PC-9 (cell line): Measurements from ENCODE around the gene SARNP. TPM values are rescaled to one million over a fixed set of nuclear protein-coding genes. Genes with fewer than 3 reads are reported as not detected.
"Not testable (repeated sequence)": the region's sequence is repeated elsewhere in the genome, so short reads cannot be mapped to it uniquely, and the experiment has no call there.

Source experiments
- Bru-seq: library from RNA; stranded (reverse); fragments of 400-500 nt; gene quantifications from one replicate; lab custom pipeline; 2021; lab: Mats Ljungman, UMichigan
- BruChase-seq, 2 experiments: library from RNA; stranded (reverse); fragments of 400-500 nt; gene quantifications; one replicate each; lab custom pipeline; 2021; lab: Mats Ljungman, UMichigan
- BruUV-seq: library from RNA; stranded (reverse); fragments of 400-500 nt; replicated peaks from 2 replicates; lab custom pipeline; 2021; lab: Mats Ljungman, UMichigan
- CTCF ChIA-PET: fragments of 300-600 bp; sonication (Branson Sonifier 250); formaldehyde crosslinking; loops from one replicate; lab custom pipeline; 2022; ENCODE audit warnings: antibody characterized with exemption; lab: Charles Lee
- POLR2A ChIA-PET: fragments of 300-600 bp; sonication (Branson Sonifier 250); formaldehyde crosslinking; loops from one replicate; lab custom pipeline; 2022; ENCODE audit warnings: antibody characterized with exemption; ENCODE audit not compliant: unreplicated experiment; lab: Charles Lee
- DNase-seq, 2 experiments: peaks; one replicate each; pipeline versions ENCODE4 v3.0.0 to v3.0.0-alpha.2; 2015 to 2022; ENCODE audit warnings: mixed read lengths in 1 of 2
- H2AFZ ChIP-seq: fragments of 200-600 bp; sonication (generic); 2 replicates; pipeline ENCODE4 v1.8.1; 2017; ENCODE audit warnings: antibody characterized with exemption
- H3F3A ChIP-seq: fragments of 200-600 bp; sonication (generic); 2 replicates; pipeline ENCODE4 v1.8.1; 2017; ENCODE audit warnings: antibody characterized with exemption, mild to moderate bottlenecking, low read depth; ENCODE audit not compliant: insufficient read depth
- H3K27ac ChIP-seq: fragments of 200-600 bp; sonication (generic); 2 replicates; pipeline ENCODE4 v1.6.1; 2016; ENCODE audit warnings: mixed run types
- H3K27me3 ChIP-seq: fragments of 200-600 bp; sonication (generic); 2 replicates; pipeline ENCODE4 v1.6.1; 2016; ENCODE audit warnings: low read depth, mixed run types; ENCODE audit not compliant: insufficient read depth
- H3K36me3 ChIP-seq: fragments of 200-600 bp; sonication (generic); 2 replicates; pipeline ENCODE4 v1.6.1; 2016; ENCODE audit warnings: low read depth, mixed run types
- H3K4me1 ChIP-seq: fragments of 200-600 bp; sonication (generic); replicated peaks from 2 replicates; pipeline ENCODE4 v1.6.1; 2016; ENCODE audit warnings: mixed run types; ENCODE audit not compliant: insufficient read depth
- H3K4me2 ChIP-seq: fragments of 200-600 bp; sonication (generic); 2 replicates; pipeline ENCODE4 v1.6.1; 2017; ENCODE audit warnings: mixed run types
- H3K4me3 ChIP-seq: fragments of 200-600 bp; sonication (generic); 2 replicates; pipeline ENCODE4 v1.6.1; 2016; ENCODE audit warnings: mixed run types
- H3K79me2 ChIP-seq: fragments of 200-600 bp; sonication (generic); 2 replicates; pipeline ENCODE4 v1.6.1; 2017; ENCODE audit warnings: low read depth, mixed run types
- H3K9me2 ChIP-seq: fragments of 200-600 bp; sonication (generic); 2 replicates; pipeline ENCODE4 v1.8.1; 2017; ENCODE audit warnings: mild to moderate bottlenecking; ENCODE audit not compliant: insufficient read depth
- H3K9me3 ChIP-seq: fragments of 200-600 bp; sonication (generic); 2 replicates; pipeline ENCODE4 v1.8.1; 2016; ENCODE audit warnings: low read depth; ENCODE audit not compliant: insufficient read depth
- H4K20me1 ChIP-seq: fragments of 200-600 bp; sonication (generic); 2 replicates; pipeline ENCODE4 v1.8.1; 2017; ENCODE audit not compliant: insufficient read depth
- EZH2 ChIP-seq: fragments of 200-600 bp; sonication (generic); IDR thresholded peaks from 2 replicates; pipeline ENCODE4 v1.8.0; 2017; ENCODE audit warnings: antibody characterized with exemption, low read depth
- intact Hi-C: fragments of 100-400 bp; cut with micrococcal nuclease; formaldehyde crosslinking; loops from one replicate; pipeline ENCODE4 v1.10.0; 2022; ENCODE audit not compliant: unreplicated experiment
- long read RNA-seq: library from polyadenylated mRNA; stranded (forward); transcript quantifications from one replicate; pipeline ENCODE4 v2.0.0, GENCODE V29; 2022
- total RNA-seq: library from RNA; stranded (reverse); gene quantifications from 2 replicates; pipeline ENCODE4 v1.2.3, GENCODE V29; 2021
- TF ChIP-seq, protein P1 (sequence below): fragments of 200-600 bp; sonication (generic); conservative IDR thresholded peaks from 2 replicates; pipeline ENCODE4 v1.6.1; 2017; ENCODE audit warnings: mixed run types, antibody characterized with exemption, mild to moderate bottlenecking, moderate library complexity

The SARNP gene, protein sequence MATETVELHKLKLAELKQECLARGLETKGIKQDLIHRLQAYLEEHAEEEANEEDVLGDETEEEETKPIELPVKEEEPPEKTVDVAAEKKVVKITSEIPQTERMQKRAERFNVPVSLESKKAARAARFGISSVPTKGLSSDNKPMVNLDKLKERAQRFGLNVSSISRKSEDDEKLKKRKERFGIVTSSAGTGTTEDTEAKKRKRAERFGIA
- 65.6 and 74.8 TPM in 2 replicates for total RNA-seq
- Bru-seq, nascent RNA = percentile 91 among the genes with signal in this experiment
- BruChase-seq, experiment 1, labeled RNA remaining after a 2-hour chase = percentile 88 among the genes with signal in this experiment
- BruChase-seq, experiment 2, labeled RNA remaining after a 6-hour chase = percentile 94 among the genes with signal in this experiment
- long read RNA-seq, transcript SARNP-202 (12 exons, 1,163 nt) = minor isoform, 10 of 176 reads
- long read RNA-seq, transcript SARNP-201 (11 exons, 926 nt) = major isoform, 154 of 176 reads
- long read RNA-seq, partial matches to known transcripts = 1 of 176 reads
- long read RNA-seq, other reads (novel, unspliced or antisense) = 10 of 176 reads

DNA sequence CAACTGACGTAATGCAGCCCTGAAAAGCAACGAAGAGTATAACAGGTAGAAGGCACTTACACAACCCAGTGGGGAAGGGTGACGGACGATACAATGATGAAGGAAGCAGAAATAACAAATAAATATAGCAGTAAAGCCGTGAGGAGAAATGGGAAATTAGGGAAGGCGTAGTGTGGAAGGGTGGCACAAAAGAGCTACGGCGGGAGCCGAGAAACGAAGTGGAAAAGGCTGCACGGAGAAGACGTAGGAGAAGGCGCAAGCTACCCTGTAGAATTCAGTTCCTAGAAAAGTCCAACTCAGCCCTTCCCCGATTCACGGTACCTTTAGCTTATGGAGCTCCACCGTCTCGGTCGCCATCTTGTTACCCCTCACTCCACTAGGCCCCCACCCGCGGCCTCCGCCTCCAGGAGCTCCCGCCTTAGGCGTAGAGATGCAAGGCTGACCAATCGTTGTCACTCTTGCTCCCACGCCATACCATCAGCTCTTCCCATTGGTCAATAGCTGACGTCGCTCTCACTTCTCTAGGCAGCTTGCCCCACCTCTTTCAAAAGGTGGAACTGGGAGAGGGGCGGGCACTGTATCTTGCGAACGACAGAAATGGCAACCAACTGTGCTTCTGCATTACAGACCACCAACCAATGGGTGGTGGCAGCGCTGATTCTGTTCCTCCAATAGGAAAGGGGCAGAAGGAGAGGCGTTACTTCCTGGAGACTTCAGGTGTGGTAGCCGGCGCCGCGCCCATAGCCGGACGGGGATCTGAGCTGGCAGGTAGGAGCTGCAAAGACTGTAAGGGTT, at the start of gene SARNP, which contains the start of gene ORMDL2:
Gene SARNP (minus strand): TSS at position 380 of the 795 bp plus-strand sequence. CDS start 23 bp downstream, at position 357.
Gene ORMDL2 (plus strand): TSS at position 697 of the 795 bp plus-strand sequence. CDS start 959 bp downstream, outside the sequence.
- Histone ChIP-seq H3K4me3 (peak within 1 kb of the TSS; percentile 72), H3F3A (peaks cover 13% of the 10 kb centered on the region), H4K20me1 (peaks cover 25% of the 10 kb centered on the region), H3K9me3 (no peaks in the 10 kb centered on the region), H3K9me2 (no peaks in the 10 kb centered on the region), H3K27ac (peak within 1 kb of the TSS; percentile 51), H3K4me2 (peak within 1 kb of the TSS; percentile 94), H3K4me1 (peaks cover 18% of the 10 kb centered on the region), H3K36me3 (peaks cover 17% of the 10 kb centered on the region), H3K27me3 (no peaks in the 10 kb centered on the region), H3K79me2 (peaks cover 72% of the 10 kb centered on the region), H2AFZ (peak within 1 kb of the TSS; percentile 94)
- no TSS peak for BruUV-seq
- ChIA-PET POLR2A (interaction anchor here (0.5 to 1.7 kb wide), 17 partner anchors 12 to 812 kb away, joined by 3 to 59 read pairs (median 5); partner anchors contain the start of genes BAZ2A, DNAJC14, MMP19 and PYM1), CTCF (interaction anchor here (0.6 to 1.4 kb wide), 11 partner anchors 8 to 415 kb away, joined by 3 to 10 read pairs (median 4); partner anchors contain the start of genes DNAJC14, PYM1 and RAB5B)
- intact Hi-C loops = loop anchor here (1.0 to 5.0 kb wide), 5 partner anchors 12 to 225 kb away; partner anchors contain the start of genes DNAJC14, GDF11, PYM1 and RPS26
- TF ChIP-seq, protein P1, sequence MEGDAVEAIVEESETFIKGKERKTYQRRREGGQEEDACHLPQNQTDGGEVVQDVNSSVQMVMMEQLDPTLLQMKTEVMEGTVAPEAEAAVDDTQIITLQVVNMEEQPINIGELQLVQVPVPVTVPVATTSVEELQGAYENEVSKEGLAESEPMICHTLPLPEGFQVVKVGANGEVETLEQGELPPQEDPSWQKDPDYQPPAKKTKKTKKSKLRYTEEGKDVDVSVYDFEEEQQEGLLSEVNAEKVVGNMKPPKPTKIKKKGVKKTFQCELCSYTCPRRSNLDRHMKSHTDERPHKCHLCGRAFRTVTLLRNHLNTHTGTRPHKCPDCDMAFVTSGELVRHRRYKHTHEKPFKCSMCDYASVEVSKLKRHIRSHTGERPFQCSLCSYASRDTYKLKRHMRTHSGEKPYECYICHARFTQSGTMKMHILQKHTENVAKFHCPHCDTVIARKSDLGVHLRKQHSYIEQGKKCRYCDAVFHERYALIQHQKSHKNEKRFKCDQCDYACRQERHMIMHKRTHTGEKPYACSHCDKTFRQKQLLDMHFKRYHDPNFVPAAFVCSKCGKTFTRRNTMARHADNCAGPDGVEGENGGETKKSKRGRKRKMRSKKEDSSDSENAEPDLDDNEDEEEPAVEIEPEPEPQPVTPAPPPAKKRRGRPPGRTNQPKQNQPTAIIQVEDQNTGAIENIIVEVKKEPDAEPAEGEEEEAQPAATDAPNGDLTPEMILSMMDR = no peak
- no peak for TF ChIP-seq EZH2
- peak; percentile 96 to 99 for DNase-seq

DNA sequence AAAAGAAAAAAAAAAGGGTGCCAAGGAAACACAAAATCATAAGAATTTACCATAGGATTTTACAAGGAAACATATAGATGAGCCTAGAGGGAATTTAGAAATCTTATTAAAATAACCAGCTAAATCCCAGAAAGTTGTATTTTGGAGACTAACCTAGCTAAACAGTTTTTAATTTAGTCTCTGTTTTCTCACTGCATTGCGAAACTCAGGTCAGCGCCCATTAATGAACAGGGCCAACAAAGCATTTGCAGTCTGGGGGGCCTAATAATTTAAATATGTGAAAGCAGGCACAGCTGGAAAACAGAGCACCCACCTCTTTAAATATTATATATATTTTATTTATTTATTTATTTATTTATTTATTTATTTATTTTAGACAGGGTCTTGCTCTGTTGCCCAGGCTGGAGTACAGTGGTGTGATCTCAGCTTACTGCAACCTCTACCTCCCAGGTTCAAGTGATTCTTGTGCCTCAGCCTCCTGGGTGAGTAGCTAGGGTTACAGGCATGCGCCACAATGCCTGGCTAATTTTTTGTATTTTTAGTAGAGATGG, 49.0 kb upstream of the SARNP start:
- CTCF ChIA-PET = interaction anchor here (0.5 kb wide), 1 partner anchor 10 kb away, joined by 3 read pairs; no protein-coding TSS in a partner anchor

DNA sequence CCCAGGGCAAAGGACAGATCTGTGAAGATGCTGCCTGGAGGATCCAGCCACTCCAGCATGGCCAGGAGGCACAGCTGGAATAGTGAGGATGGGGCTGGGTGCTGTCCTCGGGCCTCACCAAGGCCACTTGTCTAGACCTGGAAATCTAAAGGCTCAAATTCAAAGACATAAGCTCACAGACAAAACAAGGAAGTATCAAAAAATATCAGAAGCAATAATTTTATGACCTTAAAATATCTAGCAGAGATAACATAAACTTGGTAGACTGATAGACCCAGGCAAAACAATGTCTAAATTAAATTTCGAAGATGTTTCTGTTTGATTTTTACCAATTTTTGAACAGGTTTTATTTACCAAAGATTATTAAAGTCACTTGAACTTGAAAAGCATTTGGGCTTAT, 47.8 kb upstream of the SARNP start:
- intact Hi-C loops = no loop called here
- Histone ChIP-seq H3K79me2 (no peaks in the 10 kb centered on the region), H3K9me3 (no peaks in the 10 kb centered on the region), H3K36me3 (no peaks in the 10 kb centered on the region), H3K4me3 (no peak overlapping the region), H2AFZ (no peak overlapping the region), H3K27ac (no peak overlapping the region), H3K4me2 (no peak overlapping the region), H3K9me2 (no peaks in the 10 kb centered on the region), H3F3A (no peaks in the 10 kb centered on the region), H3K4me1 (no peaks in the 10 kb centered on the region), H3K27me3 (no peaks in the 10 kb centered on the region), H4K20me1 (no peaks in the 10 kb centered on the region)
- no peak for TF ChIP-seq EZH2
- TF ChIP-seq, protein P1 = no peak
- no peak for DNase-seq
- no TSS peak for BruUV-seq
- POLR2A ChIA-PET = interaction anchor here (0.6 kb wide), 1 partner anchor 79 kb away, joined by 10 read pairs; no protein-coding TSS in a partner anchor
- CTCF ChIA-PET = no interaction called here

More for the DNA sequence above, 49.0 kb upstream of the SARNP start:
- BruUV-seq, H3K9me3 ChIP-seq, DNase-seq, H3K4me1 ChIP-seq, H3K27ac ChIP-seq, intact Hi-C loops, H3K79me2 ChIP-seq, H3K9me2 ChIP-seq, H3K27me3 ChIP-seq, H4K20me1 ChIP-seq, POLR2A ChIA-PET, H3K4me3 ChIP-seq, H3F3A ChIP-seq, H3K36me3 ChIP-seq, H3K4me2 ChIP-seq, H2AFZ ChIP-seq: not testable (repeated sequence)

DNA sequence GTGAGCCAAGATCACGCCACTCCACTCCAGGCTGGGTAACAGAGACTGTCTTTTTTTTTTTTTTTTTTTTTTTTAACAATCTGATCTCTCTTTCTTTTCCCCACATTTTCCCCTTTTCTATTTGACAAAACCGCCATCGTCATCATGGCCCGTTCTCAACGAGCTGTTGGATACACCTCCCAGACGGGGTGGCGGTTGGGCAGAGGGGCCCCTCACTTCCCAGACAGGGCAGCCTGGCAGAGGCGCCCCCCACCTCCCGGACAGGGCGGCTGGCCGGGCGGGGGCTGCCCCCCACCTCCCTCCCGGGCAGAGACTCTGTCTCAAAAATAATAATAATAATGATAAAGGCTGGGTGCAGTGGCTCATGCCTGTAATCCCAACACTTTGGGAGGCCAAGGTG, 45.4 kb upstream of the SARNP start:
- BruUV-seq, CTCF ChIA-PET, H2AFZ ChIP-seq, intact Hi-C loops, H3K4me1 ChIP-seq, H3K4me2 ChIP-seq, H4K20me1 ChIP-seq, H3F3A ChIP-seq, H3K27me3 ChIP-seq, H3K79me2 ChIP-seq, DNase-seq, H3K36me3 ChIP-seq, H3K9me2 ChIP-seq, H3K4me3 ChIP-seq, H3K9me3 ChIP-seq, H3K27ac ChIP-seq: not testable (repeated sequence)
- POLR2A ChIA-PET = interaction anchor here (0.7 kb wide), 1 partner anchor 103 kb away, joined by 3 read pairs; no protein-coding TSS in a partner anchor
